ENCODE results near the gene LRRC49. TPM values are rescaled to one million over a fixed set of nuclear protein-coding genes. Genes with fewer than 3 reads are reported as not detected.

Gene LRRC49
- total RNA-seq, 1 experiment from 2014 or later = 8.3 TPM

DNA sequence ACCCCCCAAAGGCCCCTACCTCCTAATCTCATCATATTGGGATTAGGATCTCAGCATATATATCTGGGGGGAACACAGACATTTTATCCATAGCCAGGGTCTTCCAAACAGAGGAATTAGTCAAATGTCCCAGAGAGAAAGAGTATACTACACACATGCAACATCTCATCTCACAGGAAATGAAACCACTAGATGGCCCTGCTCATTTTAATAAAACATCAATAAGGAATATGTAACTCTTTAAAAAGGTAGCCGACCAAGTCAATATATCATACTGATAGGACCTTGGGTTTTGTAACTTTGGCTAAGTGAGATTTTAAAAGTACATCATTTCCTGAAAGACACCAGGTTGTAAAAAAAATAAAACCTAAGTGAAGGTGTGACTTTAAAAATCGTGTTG is 177.1 kb downstream of the LRRC49 start:
- no peak overlapping the region for H3K56ac ChIP-seq (ENCODE audit: insufficient read length, low read depth, low read length)
- H4K20me1 ChIP-seq (ENCODE audit: control insufficient read depth, insufficient read depth, insufficient read length) = no peaks in the 10 kb centered on the region
- no peak overlapping the region for H2BK20ac ChIP-seq (ENCODE audit: low read depth, low read length, poor library complexity, severe bottlenecking)
- H3K27me3 Mint-ChIP-seq (ENCODE audit: low read depth) = no peaks in the 10 kb centered on the region
- no peak overlapping the region for H3K4me3 Mint-ChIP-seq
- H3K23me2 ChIP-seq (ENCODE audit: insufficient read length, low read depth, low read length, poor library complexity, severe bottlenecking) = no peaks in the 10 kb centered on the region
- no peak overlapping the region for H3K27ac Mint-ChIP-seq
- H3K79me1 ChIP-seq (ENCODE audit: insufficient read depth, low read depth, low read length, poor library complexity, severe bottlenecking) = no peaks in the 10 kb centered on the region
- no peaks in the 10 kb centered on the region for H3K79me2 ChIP-seq (ENCODE audit: insufficient read depth, low read length)
- H3K4ac ChIP-seq (ENCODE audit: low read depth, low read length) = no peak overlapping the region
- no peak for TF ChIP-seq CTCF (conservative IDR thresholded peaks at IDR 0.05)
- no peak overlapping the region for H3K23ac ChIP-seq (ENCODE audit: insufficient read length, low read depth, low read length)
- no peak overlapping the region for H2BK15ac ChIP-seq (ENCODE audit: low read depth, low read length)
- H3K9me3 ChIP-seq (ENCODE audit: control insufficient read depth, low read depth, low read length) = no peaks in the 10 kb centered on the region
- peaks cover 0 to 14% (median 0%) of the 10 kb centered on the region in 3 experiments; a peak in 2 of 7 replicates for H3K36me3 Mint-ChIP-seq (ENCODE audit: insufficient read depth in 1 of 3, low read depth in 3 of 3)
- no peak overlapping the region for H2BK120ac ChIP-seq (ENCODE audit: low read depth, low read length, poor library complexity, severe bottlenecking)
- no peak overlapping the region for H2AK5ac ChIP-seq (ENCODE audit: insufficient read length, low read length)
- H4K91ac ChIP-seq (ENCODE audit: insufficient read length, low read depth, low read length) = no peak overlapping the region
- no peak overlapping the region for H3K27ac ChIP-seq (ENCODE audit: insufficient read length, low read depth, low read length)
- no peak overlapping the region for H2AFZ ChIP-seq (ENCODE audit: low read length)
- H3T11ph ChIP-seq (ENCODE audit: low read length) = no peak overlapping the region
- H3K9me3 Mint-ChIP-seq = peaks cover 0 to 11% of the 10 kb centered on the region in 2 experiments; a peak in 3 of 5 replicates
- H3K4me1 Mint-ChIP-seq = peaks cover 3 to 4% of the 10 kb centered on the region in 2 experiments; a peak in 3 of 4 replicates
- H4K8ac ChIP-seq (replicated peaks; ENCODE audit: insufficient read length, low read depth, low read length) = no peak overlapping the region
- no peak overlapping the region for H3K14ac ChIP-seq (ENCODE audit: insufficient read depth, low read length)
- no peak overlapping the region for H2BK12ac ChIP-seq (ENCODE audit: insufficient read length, low read depth, low read length)
- H3K4me1 ChIP-seq (ENCODE audit: insufficient read depth, low read length) = no peaks in the 10 kb centered on the region
- no peak for DNase-seq
- H2BK5ac ChIP-seq (ENCODE audit: insufficient read length, low read length) = no peak overlapping the region
- no peak overlapping the region for H3K9ac ChIP-seq (ENCODE audit: extremely low read depth, insufficient read length, low read length)
- no CpG with 5 or more reads among the region's 2 CpGs for WGBS (ENCODE audit: extremely low coverage, insufficient read length, low lambda C conversion rate)
- no peak overlapping the region for H4K5ac ChIP-seq (ENCODE audit: insufficient read length, low read depth, low read length)
- H3K18ac ChIP-seq (ENCODE audit: insufficient read length, low read depth, low read length) = no peak overlapping the region
- H3K27me3 ChIP-seq (ENCODE audit: insufficient read depth, low read length) = peaks cover 2% of the 10 kb centered on the region; the same call in 1 of the 2 replicates
- H3K4me2 ChIP-seq (ENCODE audit: insufficient read depth, insufficient read length, low read length) = no peak overlapping the region
